GM18499 (cell line): ENCODE results near the gene RBM20.
"Not testable (repeated sequence)": the region's sequence is repeated elsewhere in the genome, so short reads cannot be mapped to it uniquely, and the experiment has no call there.

Experiments
- ATAC-seq: cut with Tn5 transposase; IDR thresholded peaks from one replicate; pipeline ENCODE4 v1.9.1; 2021; ENCODE audit warnings: moderate number of reproducible peaks; ENCODE audit not compliant: insufficient read depth, unreplicated experiment

Gene RBM20

DNA sequence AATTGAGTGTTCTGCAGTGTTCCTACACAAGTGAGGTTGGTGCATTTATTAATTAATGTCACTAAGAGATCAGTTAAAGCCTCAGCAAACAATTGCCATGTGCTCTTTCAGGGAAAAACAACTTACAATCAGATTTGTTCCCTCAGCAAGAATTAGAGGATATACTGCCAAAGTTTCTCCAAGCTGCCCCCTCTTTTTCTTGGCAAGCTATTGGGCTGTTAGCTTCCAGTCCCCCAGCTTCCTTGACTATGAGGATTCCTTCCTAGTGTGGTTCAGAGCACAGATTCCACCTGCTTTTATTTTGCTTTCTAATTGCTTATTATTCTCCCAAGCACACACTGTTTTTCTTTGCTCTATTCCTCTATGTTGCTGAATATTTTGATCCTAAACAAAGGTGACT lies 112.7 kb downstream of the RBM20 start:
- no peak for ATAC-seq

DNA sequence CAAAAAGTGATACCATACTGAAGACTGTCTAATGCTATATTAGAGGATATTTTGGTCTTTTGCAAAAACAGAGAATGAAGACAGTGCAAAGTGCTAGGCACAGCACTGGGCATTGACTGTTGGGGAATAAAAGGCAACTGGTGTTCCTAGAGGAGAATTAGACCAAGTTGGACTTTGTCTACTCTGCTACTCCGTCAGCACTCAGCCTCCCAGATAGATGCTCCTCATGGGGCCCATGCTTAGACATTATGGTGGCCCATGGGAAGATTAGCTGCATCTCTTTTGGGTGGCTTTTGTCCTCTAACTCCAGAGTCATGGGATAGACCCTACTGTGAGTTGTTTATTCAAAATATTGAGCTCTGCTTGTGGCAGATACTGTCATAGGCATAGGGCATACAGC lies 113.5 kb downstream of the RBM20 start:
- no peak for ATAC-seq

DNA sequence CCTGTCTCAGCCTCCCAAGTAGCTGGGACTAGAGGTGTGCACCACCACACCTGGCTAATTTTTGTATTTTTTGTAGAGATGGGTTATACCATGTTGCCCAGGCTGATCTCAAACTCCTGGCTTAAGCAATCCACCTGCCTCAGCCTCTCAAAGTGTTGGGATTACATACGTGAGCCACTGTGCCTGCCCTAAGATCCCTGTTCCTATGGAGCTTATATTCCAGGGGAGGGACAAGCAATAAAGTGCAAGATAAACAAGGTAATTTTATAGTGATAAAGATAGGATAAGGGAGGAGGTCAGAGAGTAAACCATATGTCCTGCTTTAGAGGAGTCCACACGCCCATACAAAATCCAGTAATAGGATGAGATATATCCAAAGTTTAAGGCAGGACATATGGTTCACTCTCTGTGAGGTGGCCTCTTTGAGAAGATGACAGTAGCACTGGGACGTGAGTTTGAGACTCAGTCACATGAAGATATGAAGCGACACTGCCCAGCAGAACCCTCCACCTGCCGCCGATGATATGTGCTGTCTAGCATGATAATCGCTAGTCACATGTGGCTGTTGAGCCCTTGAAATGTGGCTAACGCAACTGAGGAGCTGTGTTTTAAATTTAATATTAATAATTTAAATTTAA lies 114.1 kb downstream of the RBM20 start:
- ATAC-seq: no peak

DNA sequence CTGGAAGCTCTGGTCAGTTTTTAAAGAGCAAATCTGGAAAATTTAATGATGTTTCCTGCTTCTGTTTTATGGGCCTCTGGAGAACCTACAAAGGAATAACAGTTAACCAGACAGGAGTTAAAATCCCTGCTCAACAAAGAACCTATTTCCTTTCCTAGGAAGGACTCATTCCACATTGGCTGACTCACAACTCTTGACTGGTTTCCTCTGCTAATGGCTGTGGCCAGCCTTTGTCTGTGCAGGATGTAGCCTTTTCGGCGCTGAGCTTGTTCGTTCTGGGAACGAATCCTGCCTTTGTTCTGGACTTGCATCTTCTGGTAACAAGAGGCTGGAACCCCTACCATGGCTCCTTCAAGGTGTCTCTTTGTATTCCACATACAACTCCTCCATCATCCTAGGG lies 114.8 kb downstream of the RBM20 start:
- no peak for ATAC-seq

DNA sequence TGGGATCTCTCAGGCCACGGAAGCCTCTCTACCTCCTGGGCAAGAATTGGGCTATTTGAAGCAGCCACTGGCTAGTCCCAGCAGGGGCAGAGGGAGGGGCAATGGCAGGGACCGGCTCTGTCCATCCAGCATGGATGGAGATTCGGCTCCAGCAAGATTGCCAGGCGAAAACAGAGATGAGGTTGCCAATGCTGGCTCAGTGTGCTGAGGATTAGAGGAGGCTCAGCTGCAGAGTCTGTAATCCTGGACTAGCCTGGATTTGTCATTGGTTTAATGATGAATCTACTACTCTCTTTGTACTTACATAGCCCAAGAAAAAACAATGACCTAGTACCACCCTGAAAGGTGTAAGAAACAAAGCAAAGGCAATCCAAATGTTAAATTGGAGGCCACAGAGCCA lies 115.4 kb downstream of the RBM20 start:
- no peak for ATAC-seq

DNA sequence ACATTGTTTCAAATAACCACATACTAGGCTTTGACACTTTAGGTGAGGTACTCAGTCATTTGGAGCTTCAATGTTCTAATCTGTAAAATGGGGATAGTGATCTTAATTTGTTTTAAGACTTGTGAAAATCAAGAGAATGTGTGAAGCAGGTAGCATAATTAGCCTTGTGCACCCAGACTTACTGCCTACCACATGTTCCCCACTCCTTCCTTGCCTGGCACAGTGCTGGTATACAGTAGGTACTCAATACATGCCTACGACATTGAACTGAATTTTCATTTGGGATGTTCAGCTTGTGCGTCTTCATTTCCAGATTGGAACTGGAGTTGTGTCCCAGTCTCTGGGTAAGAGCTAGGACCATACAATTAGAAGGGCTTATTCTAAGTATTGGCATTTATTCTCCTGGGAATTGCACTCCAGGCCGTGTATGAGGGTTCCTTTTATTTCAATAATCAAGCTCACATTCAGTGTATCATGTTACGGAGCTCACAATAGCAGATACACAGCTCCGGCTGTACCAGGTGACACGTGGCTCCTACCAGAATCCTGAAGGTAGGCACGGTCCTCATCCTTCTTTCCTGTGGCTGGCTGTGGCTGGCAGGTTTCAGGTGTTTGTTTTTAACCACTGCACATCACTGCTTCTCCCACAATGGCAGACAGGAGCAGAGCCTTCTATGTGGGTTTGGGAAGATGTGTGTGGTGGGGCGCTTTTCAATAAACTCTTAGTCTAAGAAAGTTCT lies 118.1 kb downstream of the RBM20 start:
- no peak for ATAC-seq

DNA sequence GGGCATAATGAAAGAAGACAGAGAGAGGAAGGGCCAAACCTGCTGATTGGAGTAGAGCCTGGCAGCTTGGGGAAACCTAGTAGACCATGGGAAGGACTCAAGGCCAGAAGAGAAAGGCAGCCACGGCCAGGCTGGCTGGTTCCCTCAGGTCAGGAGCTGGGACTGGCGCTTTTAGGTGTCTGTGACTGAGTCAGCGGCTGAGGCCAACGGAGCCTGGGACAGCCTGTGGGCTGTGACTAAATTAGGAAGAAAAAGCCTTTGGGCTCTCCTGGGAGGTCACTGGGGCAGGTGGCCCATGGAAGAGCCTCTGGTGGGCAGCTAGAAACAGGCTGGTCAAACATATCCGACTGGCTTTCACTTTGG lies 118.7 kb downstream of the RBM20 start:
- no peak for ATAC-seq

DNA sequence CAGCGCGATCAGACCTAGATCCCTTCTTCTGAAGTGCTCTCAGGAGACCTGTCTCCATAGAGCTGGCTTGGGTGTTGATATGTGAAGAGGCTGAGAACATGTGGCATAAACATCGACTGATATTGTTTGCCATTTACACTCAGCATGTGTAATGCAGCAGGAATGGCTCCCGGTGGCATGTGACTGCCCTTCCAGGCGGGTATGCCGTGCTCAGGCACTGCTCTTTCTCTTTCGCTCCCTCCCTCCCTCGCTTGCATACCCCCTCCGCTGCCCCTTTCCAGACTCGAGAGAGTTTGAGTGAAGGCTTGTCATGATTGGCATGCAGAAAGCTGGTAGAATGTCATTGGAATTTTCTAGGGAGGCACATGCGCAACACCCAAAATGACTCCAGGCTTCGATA lies 120.2 kb downstream of the RBM20 start:
- ATAC-seq: no peak

DNA sequence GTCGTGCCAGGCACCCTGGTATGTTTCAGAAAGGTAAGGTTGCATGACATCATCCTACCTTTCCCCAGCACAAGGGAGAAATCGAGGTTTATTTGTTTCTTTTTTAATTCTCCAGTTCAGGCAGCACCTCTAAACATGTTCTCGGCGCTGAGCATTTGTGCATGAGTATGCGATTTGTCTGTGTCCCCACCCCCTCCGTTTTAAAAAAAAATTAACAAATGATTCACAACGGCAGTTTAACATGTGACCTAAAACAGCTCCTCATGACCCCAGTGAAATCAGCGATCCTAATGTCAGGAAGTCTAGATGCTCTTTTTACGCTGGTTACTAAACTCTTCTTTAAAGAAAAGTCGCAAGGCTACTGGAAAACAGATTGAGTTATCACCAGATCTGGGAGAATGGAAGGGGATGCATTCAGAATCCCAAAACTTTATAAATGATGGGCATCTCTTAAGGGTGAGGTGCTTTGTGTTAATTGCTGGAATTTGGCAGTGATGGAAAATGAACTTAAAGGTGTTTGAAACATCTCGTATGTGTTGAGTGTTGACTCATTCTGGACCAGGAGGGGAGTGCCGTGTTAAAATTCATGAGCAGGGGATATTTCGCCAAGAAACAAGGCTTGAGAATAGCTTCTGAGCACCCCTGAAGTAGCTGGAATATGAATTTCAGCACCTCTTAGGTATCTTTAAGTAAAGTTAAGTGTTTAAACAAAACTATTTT lies 120.8 kb downstream of the RBM20 start:
- no peak for ATAC-seq

DNA sequence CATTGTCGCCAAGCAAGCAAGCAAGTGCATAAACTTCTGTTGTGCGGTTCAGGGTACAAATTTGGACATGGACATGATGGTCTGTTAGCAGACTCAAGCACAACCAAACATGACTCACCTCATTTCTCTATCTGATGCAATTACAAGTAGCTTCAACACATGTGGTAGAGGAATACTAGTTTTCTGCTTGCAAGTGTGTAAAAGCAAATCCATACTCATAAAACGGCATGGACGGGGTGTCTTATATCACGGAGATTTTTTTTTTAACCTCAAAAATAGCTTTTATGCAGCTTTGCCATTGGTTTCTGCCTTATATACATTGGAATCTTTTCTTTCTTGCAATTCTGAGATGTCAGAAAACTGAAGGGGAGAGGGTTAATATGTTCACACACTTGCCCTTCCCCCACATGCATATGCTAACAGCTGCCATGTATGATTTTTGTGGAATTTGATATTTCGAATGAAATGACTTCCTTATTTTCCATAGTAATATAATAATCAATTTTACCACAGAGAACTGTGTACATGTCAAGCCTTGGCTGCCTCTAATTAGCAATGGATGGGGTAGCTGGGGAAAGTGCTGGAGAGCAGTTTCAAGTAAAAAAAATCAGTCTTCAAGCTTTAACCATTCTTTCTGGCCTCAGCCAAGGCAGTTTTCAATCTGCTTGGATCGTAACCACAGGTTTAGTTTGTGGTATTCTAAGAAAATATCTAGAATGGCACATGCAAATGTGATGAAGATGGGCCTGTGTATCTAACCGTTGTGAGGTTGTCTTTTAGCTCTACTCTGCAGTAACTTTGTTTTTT lies 121.6 kb downstream of the RBM20 start:
- no peak for ATAC-seq

DNA sequence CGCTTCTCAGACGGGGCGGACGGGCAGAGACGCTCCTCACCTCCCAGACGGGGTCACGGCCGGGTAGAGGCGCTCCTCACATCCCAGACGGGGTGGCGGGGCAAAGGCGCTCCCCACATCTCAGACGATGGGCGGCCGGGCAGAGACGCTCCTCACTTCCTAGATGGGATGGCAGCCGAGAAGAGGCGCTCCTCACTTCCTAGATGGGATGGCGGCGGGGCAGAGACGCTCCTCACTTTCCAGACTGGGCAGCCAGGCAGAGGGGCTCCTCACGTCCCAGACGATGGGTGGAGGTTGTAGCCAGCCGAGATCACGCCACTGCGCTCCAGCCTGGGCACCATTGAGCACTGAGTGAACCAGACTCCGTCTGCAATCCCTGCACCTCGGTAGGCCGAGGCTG lies 123.5 kb downstream of the RBM20 start:
- not testable (repeated sequence) for ATAC-seq

DNA sequence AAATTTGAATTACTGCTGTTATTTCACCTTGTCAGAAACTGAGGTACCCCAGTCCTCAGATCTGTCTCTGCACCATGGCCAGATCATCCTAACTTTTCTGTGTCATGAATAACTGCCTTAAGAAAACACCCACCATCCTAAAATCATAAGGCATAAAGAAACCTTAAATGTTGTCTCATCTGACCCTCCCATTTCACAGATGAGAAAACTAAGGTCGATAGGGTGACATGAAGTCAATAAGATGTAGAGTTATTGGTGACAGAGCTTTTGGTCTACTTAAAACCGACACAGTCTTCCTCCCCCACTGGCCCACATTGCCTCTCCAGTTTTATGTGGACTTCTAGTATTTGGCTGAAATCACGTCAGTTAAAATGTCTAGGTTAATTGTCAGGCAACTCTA lies 126.1 kb downstream of the RBM20 start:
- no peak for ATAC-seq

DNA sequence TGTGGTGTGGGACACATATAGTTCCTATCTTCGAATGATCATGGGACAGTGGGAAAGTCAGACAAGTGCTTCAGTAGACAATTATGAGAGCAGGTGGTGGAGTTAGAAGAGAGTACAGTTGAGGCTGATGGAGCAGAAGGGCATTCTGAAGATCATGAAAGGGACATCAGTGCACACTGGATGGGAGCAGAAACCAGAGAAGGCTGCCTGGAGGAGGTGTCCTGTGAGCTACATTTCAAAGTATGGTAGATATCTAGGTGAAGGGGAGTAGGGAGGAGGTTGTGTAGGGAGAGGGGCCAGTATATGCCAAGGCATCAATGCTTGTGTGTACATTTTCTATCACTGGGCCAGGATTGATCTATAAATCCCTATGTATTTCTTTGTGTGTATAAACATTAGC lies 127.3 kb downstream of the RBM20 start:
- no peak for ATAC-seq

DNA sequence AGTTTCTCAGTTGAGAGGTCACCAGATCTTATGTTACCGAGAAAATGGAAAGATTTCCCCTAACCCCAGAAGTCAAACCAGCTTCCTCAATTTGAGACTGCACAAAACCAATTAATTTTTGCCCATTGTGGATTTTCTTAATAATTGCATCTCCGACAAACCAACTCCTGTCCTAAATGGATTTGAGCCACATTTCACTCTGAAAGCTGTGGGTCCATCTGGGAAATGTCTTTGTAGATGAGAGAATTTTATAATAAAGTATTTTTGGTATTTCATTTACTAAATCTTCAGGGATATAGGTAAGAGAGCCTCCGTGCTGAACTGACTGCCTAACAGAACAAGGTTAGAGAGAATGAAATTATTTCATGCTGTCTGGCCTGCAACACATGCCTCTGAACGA lies 127.9 kb downstream of the RBM20 start:
- no peak for ATAC-seq

DNA sequence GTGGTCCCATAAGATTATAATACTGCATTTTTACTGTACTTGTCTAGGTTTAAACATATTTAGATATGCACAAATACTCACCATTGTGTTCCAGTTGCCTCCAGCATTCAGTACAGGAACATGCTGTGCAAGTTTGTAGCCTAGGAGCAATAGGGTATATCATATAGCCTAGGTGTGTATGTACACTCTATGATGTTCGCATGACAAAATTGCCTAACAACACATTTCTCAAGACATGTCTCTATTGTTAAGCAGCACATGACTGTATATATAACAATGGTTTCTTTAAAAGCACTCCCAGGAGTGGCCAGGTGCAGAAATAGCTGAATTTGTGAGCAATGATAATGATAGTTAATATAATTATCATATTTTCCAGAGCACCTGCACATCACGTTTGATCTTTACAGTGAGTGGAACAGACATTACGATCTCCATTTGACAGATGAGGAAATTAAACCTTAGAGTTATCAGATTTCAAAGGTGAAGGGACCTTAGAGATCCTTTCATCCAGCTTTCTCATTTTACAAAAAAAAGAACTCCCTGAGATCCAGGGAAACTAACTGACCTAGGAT lies 128.4 kb downstream of the RBM20 start:
- no peak for ATAC-seq

DNA sequence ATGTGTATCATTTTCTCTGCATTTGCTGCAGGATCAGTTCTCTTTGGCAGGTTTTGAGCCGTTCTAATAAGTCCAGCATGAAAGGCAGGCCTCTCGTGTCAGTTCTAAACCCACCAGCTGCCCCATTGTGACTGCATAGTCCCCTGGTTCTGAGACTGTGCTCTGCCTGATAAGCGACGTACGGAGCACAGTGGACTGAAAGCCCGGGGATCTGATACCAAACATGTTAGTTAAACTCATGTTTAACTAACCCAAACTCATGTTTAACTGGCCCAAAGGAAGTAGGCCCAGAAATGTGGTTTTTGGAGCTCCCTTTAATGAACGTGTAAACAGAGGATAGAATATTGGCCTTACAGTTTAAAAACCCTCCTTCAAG lies 129.5 kb downstream of the RBM20 start:
- ATAC-seq: no peak

DNA sequence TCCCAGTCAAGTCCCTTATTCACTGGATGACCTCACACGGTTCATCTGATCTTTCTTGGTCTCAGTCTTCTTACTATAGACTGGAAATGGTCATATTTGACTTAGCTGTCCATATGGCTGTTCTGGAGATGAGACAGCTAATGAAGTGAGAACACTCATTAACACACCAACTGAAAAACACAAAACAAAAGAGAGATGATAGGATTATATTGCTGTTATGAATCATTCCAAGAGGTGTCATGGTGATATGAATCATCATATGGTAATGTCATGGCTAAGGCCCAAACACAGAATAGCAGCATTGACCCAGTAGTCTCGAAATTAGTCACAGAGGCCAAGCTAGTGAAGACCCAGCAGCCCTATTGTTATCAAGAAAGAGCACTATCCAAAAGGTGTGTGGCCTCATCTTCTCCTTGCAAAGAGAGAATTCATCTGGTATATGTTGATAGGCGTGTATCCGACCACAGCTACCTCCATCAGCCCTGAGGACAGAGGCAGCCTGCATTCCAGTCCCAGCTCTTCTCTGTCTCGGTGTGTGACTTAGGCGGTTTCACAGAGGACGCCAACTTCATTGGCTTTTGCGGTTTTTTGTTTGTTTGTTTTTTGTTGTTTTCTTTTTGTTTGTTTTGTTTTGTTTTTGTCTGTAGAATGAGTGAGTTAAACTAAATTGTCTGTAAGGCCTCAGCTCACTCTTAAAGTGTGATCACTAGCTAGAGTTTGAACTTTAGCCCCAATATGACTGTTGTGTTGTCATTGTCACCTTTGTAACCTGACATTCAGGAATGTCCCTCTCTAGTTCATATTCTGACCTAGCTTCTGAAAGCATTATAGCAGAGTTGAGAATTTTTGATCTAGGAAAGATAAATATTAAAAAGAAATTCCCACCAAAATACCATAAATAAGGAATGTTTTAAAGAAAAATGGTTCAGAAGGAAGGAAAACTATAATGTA lies 130.2 kb downstream of the RBM20 start:
- peak; percentile 97 for ATAC-seq

DNA sequence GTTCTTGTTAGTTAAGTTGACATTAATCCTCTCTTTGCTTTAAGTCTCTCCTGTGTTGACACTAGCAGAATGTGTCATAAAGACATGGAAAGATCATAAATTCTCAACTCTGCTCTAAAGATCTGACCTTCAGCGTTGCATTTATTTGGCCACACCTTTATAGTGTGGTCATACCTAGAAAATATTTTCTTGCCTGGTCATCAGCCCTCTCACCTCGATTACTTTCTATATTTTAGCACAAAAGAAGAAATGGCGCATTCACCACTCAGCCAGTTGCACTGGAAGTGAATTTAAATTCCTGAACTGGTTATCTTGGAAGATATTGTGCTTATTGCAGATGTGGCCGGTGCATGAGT lies 130.9 kb downstream of the RBM20 start:
- ATAC-seq: no peak

DNA sequence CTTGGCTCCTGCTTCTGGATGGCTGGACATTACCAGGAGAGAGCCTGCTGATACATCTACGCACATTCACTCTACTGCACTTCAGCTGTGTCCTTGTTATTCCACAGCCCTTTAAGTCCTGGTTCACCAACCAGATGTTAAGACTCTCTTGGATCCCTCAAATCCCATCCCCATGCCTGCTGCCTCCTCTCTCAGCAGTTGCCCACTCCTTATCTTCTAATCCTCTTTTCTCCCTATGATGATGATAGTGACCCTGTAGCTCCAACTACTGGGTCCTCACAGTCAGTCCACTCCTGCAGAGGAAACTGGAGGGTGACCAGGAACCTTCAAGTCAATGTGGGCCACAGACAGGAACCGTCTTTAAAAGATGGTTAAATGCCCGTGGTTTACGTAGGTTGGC lies 131.3 kb downstream of the RBM20 start:
- ATAC-seq: no peak

DNA sequence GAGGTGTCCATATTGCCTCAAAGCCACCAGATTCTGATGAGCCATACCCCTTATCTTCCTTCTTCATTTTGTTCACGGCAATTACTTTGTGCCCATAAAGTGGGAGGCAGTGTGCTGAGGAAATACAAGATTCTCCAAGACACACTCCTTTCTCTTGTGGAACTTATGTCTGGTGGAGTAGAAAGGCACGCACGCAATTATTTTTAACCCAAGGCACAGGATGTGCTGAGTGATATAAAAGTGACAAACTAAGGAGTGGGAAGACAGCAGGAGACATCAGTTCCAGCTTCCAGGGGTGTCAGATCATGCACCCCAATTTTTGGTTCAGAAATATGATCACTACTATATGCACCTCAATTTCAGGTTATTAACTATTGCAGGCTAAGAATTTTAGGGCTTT lies 132.9 kb downstream of the RBM20 start:
- ATAC-seq: no peak
